Activated naive CD4-positive, alpha-beta T cell treated with anti-CD3 and anti-CD28 coated beads, Interleukin-2, amount 10 ng/mL, durations not matched to agents 7 days and 5 days (primary cell): Measurements from ENCODE around the gene SARS1.

Source experiments
- CTCF ChIA-PET: fragments of 350-600 bp; sonication (Branson Sonifier 250); formaldehyde crosslinking; loops from one replicate; lab custom pipeline; 2021; ENCODE audit warnings: antibody characterized with exemption; lab: Charles Lee
- DNase-seq: peaks from one replicate; pipeline ENCODE4 v3.0.0-alpha.2; 2020
- H3K27ac Mint-ChIP-seq: one replicate; pipeline ENCODE4 v1.8.0; 2021; ENCODE audit warnings: mild to moderate bottlenecking, moderate library complexity, mixed read lengths
- H3K27me3 Mint-ChIP-seq: one replicate; pipeline ENCODE4 v1.8.0; 2021; ENCODE audit warnings: mild to moderate bottlenecking, mixed read lengths
- H3K36me3 Mint-ChIP-seq: one replicate; pipeline ENCODE4 v1.8.0; 2021; ENCODE audit warnings: mixed read lengths
- H3K4me1 Mint-ChIP-seq: one replicate; pipeline ENCODE4 v1.8.0; 2021; ENCODE audit warnings: mixed read lengths
- H3K4me3 Mint-ChIP-seq: one replicate; pipeline ENCODE4 v1.8.0; 2021; ENCODE audit warnings: mild to moderate bottlenecking, moderate library complexity, mixed read lengths
- H3K9me3 Mint-ChIP-seq: one replicate; pipeline ENCODE4 v1.8.0; 2021; ENCODE audit warnings: mixed read lengths

SARS1 gene

DNA sequence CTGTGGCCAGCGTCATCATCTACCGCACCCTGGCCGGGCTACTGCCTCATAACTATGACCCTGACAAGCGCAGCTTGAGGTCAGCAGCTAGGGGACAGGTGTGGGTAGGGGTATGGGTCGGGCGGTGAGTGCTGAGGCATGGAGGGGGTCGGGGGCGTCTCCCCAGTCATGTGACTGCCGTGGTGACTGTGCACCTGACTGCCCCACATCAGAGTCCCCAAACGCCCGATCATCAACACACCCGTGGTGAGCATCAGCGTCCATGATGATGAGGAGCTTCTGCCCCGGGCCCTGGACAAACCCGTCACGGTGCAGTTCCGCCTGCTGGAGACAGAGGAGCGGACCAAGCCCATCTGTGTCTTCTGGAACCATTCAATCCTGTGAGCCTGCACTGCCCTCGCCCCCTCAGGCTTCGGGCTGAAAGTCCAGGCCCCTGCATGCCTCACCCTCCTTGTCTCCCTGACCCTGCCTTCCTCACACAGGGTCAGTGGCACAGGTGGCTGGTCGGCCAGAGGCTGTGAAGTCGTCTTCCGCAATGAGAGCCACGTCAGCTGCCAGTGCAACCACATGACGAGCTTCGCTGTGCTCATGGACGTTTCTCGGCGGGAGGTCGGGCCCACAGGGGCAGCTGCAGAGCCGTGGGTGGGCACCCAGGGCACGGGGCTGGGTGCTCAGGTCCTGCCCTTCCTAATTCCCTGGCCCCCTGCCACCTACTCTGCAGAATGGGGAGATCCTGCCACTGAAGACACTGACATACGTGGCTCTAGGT is 55.7 kb downstream of the SARS1 start:
- Mint-ChIP-seq H3K9me3 (no peaks in the 10 kb centered on the region), H3K4me3 (no peak overlapping the region), H3K27me3 (peaks cover 4% of the 10 kb centered on the region), H3K4me1 (peaks cover 8% of the 10 kb centered on the region), H3K27ac (no peak overlapping the region), H3K36me3 (no peaks in the 10 kb centered on the region)
- DNase-seq, result no peak
- CTCF ChIA-PET, result interaction anchor here (0.8 to 1.6 kb wide), 2 partner anchors 8 to 129 kb away, joined by 4 to 5 read pairs; no protein-coding TSS in a partner anchor

DNA sequence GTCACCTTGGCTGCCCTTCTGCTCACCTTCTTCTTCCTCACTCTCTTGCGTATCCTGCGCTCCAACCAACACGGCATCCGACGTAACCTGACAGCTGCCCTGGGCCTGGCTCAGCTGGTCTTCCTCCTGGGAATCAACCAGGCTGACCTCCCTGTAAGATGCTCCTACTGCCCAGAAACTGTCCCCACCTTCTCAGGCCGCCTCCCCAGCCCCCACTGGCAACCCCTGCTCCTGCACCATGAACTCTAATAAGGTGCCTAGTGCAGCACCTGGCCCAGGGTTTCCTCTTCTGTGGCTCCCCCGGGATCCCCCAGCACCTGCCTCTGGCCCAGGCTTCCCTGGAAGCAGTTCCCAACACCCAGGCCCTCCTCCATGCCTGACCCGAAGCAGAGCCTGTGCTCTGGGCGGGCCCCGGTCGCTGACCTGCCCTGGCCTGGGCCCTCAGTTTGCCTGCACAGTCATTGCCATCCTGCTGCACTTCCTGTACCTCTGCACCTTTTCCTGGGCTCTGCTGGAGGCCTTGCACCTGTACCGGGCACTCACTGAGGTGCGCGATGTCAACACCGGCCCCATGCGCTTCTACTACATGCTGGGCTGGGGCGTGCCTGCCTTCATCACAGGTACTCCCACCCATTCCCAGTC is 56.4 kb downstream of the SARS1 start:
- Mint-ChIP-seq H3K36me3 (no peaks in the 10 kb centered on the region), H3K4me3 (no peak overlapping the region), H3K27ac (no peak overlapping the region), H3K9me3 (no peaks in the 10 kb centered on the region), H3K4me1 (peaks cover 13% of the 10 kb centered on the region), H3K27me3 (peaks cover 4% of the 10 kb centered on the region)
- CTCF ChIA-PET, result interaction anchor here (0.8 to 1.6 kb wide), 2 partner anchors 7 to 129 kb away, joined by 4 to 5 read pairs; no protein-coding TSS in a partner anchor
- DNase-seq, result no peak

DNA sequence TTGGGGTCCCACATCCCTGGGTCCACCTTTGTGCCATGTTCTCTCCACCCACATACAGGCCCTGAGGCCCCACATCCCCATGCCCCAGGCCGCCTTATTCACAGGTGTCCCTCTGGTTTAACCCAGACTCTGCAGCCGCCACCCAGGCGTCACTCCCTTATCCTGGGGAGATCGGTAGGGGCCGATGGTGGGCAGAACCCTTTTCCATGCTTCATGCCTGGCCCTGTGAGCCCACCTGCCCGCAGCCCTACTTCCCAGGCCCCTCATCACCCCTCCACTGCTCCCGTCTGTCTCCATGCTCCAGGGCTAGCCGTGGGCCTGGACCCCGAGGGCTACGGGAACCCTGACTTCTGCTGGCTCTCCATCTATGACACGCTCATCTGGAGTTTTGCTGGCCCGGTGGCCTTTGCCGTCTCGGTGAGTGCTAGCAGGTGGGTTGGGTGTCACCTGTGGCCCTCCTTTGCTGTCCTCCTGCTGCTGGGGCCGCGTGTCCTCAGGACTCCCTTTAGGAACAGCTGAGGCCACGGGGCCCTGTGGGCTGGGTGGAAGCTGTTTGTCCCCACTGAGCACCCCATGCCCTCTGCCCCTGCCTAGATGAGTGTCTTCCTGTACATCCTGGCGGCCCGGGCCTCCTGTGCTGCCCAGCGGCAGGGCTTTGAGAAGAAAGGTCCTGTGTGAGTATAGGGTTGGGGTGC is 57.1 kb downstream of the SARS1 start:
- Mint-ChIP-seq H3K4me1 (peaks cover 17% of the 10 kb centered on the region), H3K36me3 (no peaks in the 10 kb centered on the region), H3K9me3 (no peaks in the 10 kb centered on the region), H3K4me3 (no peak overlapping the region), H3K27me3 (peaks cover 4% of the 10 kb centered on the region), H3K27ac (no peak overlapping the region)
- DNase-seq, result no peak
- CTCF ChIA-PET, result no interaction called here

DNA sequence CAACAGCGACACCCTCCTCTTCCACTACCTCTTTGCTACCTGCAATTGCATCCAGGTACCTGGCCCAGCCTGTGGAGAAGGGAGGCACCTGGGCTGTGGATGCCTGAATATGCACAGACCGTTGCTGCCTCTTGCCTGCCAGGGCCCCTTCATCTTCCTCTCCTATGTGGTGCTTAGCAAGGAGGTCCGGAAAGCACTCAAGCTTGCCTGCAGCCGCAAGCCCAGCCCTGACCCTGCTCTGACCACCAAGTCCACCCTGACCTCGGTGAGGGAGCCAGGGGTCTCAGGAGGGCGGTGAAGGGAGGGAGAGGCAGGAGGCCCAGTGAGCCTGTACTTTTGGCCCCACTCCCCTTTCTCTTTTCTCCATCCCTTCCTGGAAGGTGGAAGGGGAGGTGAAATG is 57.7 kb downstream of the SARS1 start:
- CTCF ChIA-PET, result no interaction called here

DNA sequence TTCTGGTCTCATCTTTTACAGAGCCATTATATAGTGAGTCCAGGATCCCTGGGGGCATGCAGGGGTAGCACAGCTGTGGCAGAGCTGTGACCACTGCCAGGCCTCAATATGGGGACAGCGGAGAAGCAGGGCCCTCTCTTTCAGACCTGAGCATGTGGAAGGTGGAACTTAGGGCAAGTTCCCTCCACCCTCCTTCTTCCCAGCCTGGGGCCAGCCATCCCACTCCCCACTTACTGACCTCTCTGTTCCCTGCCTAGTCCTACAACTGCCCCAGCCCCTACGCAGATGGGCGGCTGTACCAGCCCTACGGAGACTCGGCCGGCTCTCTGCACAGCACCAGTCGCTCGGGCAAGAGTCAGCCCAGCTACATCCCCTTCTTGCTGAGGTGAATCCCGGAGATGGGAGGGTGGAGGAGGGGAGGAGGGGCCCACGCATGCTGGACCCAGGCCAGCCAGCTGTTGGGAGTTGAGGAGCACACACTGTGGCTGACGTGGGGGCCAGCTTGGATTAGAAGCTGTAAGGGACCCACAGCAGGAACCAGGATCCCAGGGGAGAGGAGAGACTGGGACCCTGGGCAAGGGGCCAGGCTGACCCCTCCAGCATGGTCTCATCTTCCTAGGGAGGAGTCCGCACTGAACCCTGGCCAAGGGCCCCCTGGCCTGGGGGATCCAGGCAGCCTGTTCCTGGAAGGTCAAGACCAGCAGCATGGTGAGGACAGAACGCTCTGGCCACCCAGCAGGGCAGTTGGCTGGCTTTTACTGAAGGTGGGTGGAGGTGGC is 58.5 kb downstream of the SARS1 start:
- no peak for DNase-seq
- Mint-ChIP-seq H3K9me3 (no peaks in the 10 kb centered on the region), H3K36me3 (peaks cover 2% of the 10 kb centered on the region), H3K4me3 (no peak overlapping the region), H3K27ac (no peak overlapping the region), H3K4me1 (peaks cover 20% of the 10 kb centered on the region), H3K27me3 (peaks cover 4% of the 10 kb centered on the region)
- CTCF ChIA-PET, result no interaction called here

More for the DNA sequence above, 57.7 kb downstream of the SARS1 start:
- no peak for DNase-seq
- peaks cover 4% of the 10 kb centered on the region for H3K27me3 Mint-ChIP-seq
- peaks cover 17% of the 10 kb centered on the region for H3K4me1 Mint-ChIP-seq
- H3K9me3 Mint-ChIP-seq, result no peaks in the 10 kb centered on the region
- no peak overlapping the region for H3K4me3 Mint-ChIP-seq
- H3K27ac Mint-ChIP-seq, result no peak overlapping the region
- H3K36me3 Mint-ChIP-seq, result no peaks in the 10 kb centered on the region

DNA sequence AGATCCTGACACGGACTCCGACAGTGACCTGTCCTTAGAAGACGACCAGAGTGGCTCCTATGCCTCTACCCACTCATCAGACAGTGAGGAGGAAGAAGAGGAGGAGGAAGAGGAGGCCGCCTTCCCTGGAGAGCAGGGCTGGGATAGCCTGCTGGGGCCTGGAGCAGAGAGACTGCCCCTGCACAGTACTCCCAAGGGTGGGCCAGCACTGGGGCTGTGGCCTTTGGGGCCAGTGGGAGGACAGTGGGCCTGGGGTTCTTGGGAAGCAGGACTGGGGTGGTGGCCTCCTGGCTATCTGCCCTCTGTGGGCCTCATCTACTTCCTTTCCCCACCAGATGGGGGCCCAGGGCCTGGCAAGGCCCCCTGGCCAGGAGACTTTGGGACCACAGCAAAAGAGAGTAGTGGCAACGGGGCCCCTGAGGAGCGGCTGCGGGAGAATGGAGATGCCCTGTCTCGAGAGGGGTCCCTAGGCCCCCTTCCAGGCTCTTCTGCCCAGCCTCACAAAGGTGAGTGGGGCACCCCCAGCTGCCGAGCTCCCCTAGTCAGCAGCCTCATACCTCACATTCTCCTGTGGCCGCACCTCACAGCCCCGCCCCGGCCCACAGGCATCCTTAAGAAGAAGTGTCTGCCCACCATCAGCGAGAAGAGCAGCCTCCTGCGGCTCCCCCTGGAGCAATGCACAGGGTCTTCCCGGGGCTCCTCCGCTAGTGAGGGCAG is 59.3 kb downstream of the SARS1 start:
- Mint-ChIP-seq H3K36me3 (peaks cover 2% of the 10 kb centered on the region), H3K27me3 (peaks cover 4% of the 10 kb centered on the region), H3K27ac (no peak overlapping the region), H3K4me3 (no peak overlapping the region), H3K9me3 (no peaks in the 10 kb centered on the region), H3K4me1 (peaks cover 22% of the 10 kb centered on the region)
- no peak for DNase-seq
- CTCF ChIA-PET, result interaction anchor here (1.6 kb wide), 1 partner anchor 260 kb away, joined by 4 read pairs; no protein-coding TSS in a partner anchor

DNA sequence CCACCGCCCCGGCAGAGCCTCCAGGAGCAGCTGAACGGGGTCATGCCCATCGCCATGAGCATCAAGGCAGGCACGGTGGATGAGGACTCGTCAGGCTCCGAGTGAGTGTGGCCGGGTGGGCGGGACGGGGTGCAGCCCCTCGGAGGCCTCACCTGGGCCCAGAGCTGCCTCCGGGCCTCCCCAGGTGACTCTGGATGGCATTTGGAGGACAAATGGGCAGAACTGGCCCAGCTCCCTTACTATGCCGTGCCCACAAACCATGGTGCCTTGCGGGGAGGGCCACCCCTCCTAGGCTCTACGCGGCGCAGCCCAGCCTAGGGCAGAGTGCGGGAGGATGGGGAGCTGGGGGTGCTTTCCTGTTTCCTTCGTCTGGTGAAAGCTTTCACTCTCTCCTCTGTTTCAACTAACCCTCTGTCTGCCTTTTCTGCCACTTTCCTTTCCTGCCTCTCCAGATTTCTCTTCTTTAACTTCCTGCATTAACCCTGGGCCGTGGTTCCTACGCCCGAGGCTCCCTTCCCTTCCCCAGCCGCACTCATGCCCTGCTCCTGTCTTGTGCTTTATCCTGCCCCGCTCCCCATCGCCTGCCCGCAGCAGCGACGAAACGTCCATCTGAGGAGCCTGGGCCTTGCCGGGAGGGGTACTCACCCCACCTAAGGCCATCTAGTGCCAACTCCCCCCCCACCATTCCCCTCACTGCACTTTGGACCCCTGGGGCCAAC is 60.0 kb downstream of the SARS1 start:
- peaks cover 22% of the 10 kb centered on the region for H3K4me1 Mint-ChIP-seq
- peaks cover 2% of the 10 kb centered on the region for H3K36me3 Mint-ChIP-seq
- H3K27me3 Mint-ChIP-seq, result peaks cover 4% of the 10 kb centered on the region
- no peaks in the 10 kb centered on the region for H3K9me3 Mint-ChIP-seq
- no peak for DNase-seq
- H3K4me3 Mint-ChIP-seq, result no peak overlapping the region
- CTCF ChIA-PET, result interaction anchor here (1.6 kb wide), 1 partner anchor 259 kb away, joined by 4 read pairs; no protein-coding TSS in a partner anchor
- no peak overlapping the region for H3K27ac Mint-ChIP-seq

DNA sequence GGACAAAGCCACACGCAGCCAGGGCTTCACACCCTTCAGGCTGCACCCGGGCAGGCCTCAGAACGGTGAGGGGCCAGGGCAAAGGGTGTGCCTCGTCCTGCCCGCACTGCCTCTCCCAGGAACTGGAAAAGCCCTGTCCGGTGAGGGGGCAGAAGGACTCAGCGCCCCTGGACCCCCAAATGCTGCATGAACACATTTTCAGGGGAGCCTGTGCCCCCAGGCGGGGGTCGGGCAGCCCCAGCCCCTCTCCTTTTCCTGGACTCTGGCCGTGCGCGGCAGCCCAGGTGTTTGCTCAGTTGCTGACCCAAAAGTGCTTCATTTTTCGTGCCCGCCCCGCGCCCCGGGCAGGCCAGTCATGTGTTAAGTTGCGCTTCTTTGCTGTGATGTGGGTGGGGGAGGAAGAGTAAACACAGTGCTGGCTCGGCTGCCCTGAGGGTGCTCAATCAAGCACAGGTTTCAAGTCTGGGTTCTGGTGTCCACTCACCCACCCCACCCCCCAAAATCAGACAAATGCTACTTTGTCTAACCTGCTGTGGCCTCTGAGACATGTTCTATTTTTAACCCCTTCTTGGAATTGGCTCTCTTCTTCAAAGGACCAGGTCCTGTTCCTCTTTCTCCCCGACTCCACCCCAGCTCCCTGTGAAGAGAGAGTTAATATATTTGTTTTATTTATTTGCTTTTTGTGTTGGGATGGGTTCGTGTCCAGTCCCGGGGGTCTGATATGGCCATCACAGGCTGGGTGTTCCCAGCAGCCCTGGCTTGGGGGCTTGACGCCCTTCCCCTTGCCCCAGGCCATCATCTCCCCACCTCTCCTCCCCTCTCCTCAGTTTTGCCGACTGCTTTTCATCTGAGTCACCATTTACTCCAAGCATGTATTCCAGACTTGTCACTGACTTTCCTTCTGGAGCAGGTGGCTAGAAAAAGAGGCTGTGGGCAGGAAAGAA is 61.1 kb downstream of the SARS1 start:
- CTCF ChIA-PET, result interaction anchor here (5.7 kb wide), 1 partner anchor 10 kb away, joined by 26 read pairs; no protein-coding TSS in a partner anchor
- H3K4me1 Mint-ChIP-seq, result peaks cover 22% of the 10 kb centered on the region
- H3K27ac Mint-ChIP-seq, result no peak overlapping the region
- DNase-seq, result no peak
- H3K9me3 Mint-ChIP-seq, result no peaks in the 10 kb centered on the region
- H3K36me3 Mint-ChIP-seq, result peaks cover 3% of the 10 kb centered on the region
- peaks cover 4% of the 10 kb centered on the region for H3K27me3 Mint-ChIP-seq
- no peak overlapping the region for H3K4me3 Mint-ChIP-seq

DNA sequence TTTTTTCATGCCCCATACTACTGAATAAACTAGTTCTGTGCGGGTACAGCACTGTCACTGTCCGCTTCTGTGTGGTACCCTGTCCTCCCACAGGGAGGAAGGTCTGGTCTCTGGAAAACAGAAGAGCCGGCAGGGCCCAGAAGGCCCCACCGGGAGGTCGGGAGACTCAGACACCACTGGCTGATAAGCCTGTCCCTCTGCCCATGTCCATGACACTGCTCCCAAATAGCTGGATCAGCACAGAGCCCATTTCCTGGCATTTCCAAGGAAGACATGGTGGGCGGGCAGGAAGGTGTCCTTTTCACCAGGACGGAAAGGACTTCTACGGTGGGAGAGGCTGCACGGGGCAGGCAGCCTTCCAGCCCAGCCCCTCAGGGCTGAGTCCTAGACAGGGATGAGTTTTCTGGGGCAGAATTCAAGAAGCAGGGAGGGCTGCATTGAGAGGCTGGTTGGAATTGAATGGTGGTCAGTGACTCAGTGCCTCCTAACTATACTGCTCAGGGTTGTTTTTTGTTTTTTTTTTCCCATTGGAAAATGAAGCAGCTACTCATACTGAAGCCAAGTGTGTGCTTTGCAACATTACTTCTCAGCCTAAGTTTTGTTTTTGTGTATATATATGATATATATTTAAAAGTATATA is 62.1 kb downstream of the SARS1 start:
- no peak for DNase-seq
- H3K27ac Mint-ChIP-seq, result no peak overlapping the region
- H3K9me3 Mint-ChIP-seq, result no peaks in the 10 kb centered on the region
- H3K4me1 Mint-ChIP-seq, result peaks cover 27% of the 10 kb centered on the region
- CTCF ChIA-PET, result interaction anchor here (1.1 to 5.7 kb wide), 5 partner anchors 9 to 255 kb away, joined by 4 to 115 read pairs (median 26); partner anchors contain the start of gene SORT1
- H3K27me3 Mint-ChIP-seq, result peaks cover 4% of the 10 kb centered on the region
- H3K4me3 Mint-ChIP-seq, result no peak overlapping the region
- H3K36me3 Mint-ChIP-seq, result peaks cover 3% of the 10 kb centered on the region

DNA sequence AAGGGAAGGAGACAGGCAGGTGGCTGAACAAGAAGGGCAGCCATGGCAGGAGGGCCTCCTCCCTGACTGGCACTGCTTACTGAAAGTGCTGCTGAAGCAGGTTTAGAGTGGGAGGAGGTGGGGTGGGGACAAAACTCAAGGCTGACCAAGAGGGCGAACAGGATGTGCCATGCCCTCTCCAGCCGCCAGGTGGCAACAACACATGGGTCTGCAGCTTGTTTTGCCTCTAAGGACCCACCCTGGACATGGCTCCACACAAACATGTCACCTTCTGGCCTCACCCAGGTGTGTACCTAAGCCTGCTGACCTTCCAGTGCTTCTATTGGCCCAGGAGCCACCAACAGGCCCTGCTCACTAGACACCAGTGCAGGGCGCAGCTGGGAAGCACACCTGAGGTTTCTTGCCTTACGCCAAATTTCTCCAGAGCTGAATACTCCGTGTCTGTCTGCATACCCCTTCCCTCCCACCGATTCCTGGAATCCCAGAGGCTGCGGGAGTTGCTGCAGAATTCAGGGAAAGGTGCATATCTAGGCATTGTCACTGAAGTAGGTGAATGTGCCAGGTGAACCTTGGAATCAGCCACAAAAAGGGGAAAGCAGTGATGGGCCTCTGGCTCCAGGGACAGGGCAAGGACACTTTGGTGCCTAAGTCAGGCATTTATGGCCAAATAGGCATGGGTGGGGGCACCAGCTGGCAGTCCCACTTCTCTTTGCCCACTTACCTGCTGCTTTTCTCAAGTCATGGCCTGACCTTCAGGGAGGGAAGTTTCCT is 63.9 kb downstream of the SARS1 start:
- Mint-ChIP-seq H3K4me3 (no peak overlapping the region), H3K27ac (peak overlapping the region; percentile 24), H3K9me3 (no peaks in the 10 kb centered on the region), H3K4me1 (peaks cover 40% of the 10 kb centered on the region), H3K27me3 (peaks cover 4% of the 10 kb centered on the region), H3K36me3 (peaks cover 8% of the 10 kb centered on the region)
- peak; percentile 76 for DNase-seq
- CTCF ChIA-PET, result interaction anchor here (0.8 to 5.7 kb wide), 18 partner anchors 8 to 257 kb away, joined by 3 to 115 read pairs (median 4); partner anchors contain the start of gene SORT1
